H1 (cell line): ENCODE measurements around the gene CACNB4.
A peak's percentile ranks its signal among the peaks of the same experiment; 100 is the strongest.

Source experiments
- BRCA1 ChIP-seq: IDR thresholded peaks from 2 replicates; pipeline ENCODE4 v1.6.1; 2012; ENCODE audit warnings: low read depth, low read length, improper control_type of control experiment
- CEBPB ChIP-seq: IDR thresholded peaks from 2 replicates; pipeline ENCODE4 v1.6.1; 2012; ENCODE audit warnings: low read depth, low read length
- CTCF ChIP-seq, 3 experiments: IDR thresholded peaks; 1 replicate in 2 of 3; 2 replicates in 1 of 3; pipeline versions ENCODE4 v1.5.1 to v1.6.1; 2011; ENCODE audit warnings: low read length in 3 of 3, mild to moderate bottlenecking in 3 of 3, inconsistent platforms in 2 of 3, low read depth in 1 of 3, moderate library complexity in 1 of 3; ENCODE audit not compliant: insufficient read depth in 1 of 3; ENCODE audit errors: control extremely low read depth in 1 of 3
- EP300 ChIP-seq, 2 experiments: IDR thresholded peaks; 1 replicate in 1 of 2; 2 replicates in 1 of 2; pipeline ENCODE4 v1.6.1; 2011 to 2012; ENCODE audit warnings: low read depth in 2 of 2, low read length in 2 of 2, mild to moderate bottlenecking in 2 of 2, borderline replicate concordance in 1 of 2, inconsistent platforms in 1 of 2, moderate library complexity in 1 of 2
- EZH2 ChIP-seq: fragments of 200-600 bp; sonication (generic); IDR thresholded peaks from 2 replicates; pipeline ENCODE4 v1.7.1; 2012; ENCODE audit warnings: low read depth, mild to moderate bottlenecking, moderate library complexity, low read length, inconsistent platforms; ENCODE audit not compliant: severe bottlenecking
- GABPA ChIP-seq: IDR thresholded peaks from 2 replicates; pipeline ENCODE4 v1.6.1; 2011; ENCODE audit warnings: mild to moderate bottlenecking, low read length, moderate library complexity, borderline replicate concordance; ENCODE audit not compliant: insufficient read depth
- POU5F1 ChIP-seq: IDR thresholded peaks from 2 replicates; pipeline ENCODE4 v1.6.1; 2011; ENCODE audit warnings: low read depth, mild to moderate bottlenecking, low read length, moderate library complexity
- RFX5 ChIP-seq: IDR thresholded peaks from 2 replicates; pipeline ENCODE4 v1.6.1; 2011; ENCODE audit warnings: low read depth, low read length, improper control_type of control experiment, borderline replicate concordance
- SAP30 ChIP-seq: fragments of 300-600 bp; sonication (generic); IDR thresholded peaks from 2 replicates; pipeline ENCODE4 v1.7.1; 2012; ENCODE audit warnings: low read length, moderate library complexity, mild to moderate bottlenecking, inconsistent platforms; ENCODE audit not compliant: insufficient read depth, insufficient replicate concordance
- TAF1 ChIP-seq: IDR thresholded peaks from 2 replicates; pipeline ENCODE4 v1.6.1; 2011; ENCODE audit warnings: mild to moderate bottlenecking, low read depth, low read length
- TAF7 ChIP-seq: optimal IDR thresholded peaks from 2 replicates; pipeline ENCODE3; 2011; ENCODE audit warnings: low read depth, mild to moderate bottlenecking, inconsistent platforms, low read length, moderate library complexity, borderline replicate concordance
- TBP ChIP-seq: IDR thresholded peaks from 2 replicates; pipeline ENCODE4 v1.6.1; 2011; ENCODE audit warnings: low read depth, low read length, improper control_type of control experiment
- USF2 ChIP-seq: IDR thresholded peaks from 2 replicates; pipeline ENCODE4 v1.6.1; 2011; ENCODE audit warnings: low read length, improper control_type of control experiment

- no peak for TF ChIP-seq EP300 (IDR thresholded peaks at IDR 0.05; ENCODE audit: borderline replicate concordance in 1 of 2, low read depth in 2 of 2, low read length in 2 of 2)
- no peak for TF ChIP-seq TAF7
- TF ChIP-seq CTCF (IDR thresholded peaks at IDR 0.05; ENCODE audit: control extremely low read depth in 1 of 3, insufficient read depth in 1 of 3, low read depth in 1 of 3, low read length in 3 of 3) = peak in 2 of 3 experiments; percentile 10 to 13; a peak in 2 of 4 replicates
- TF ChIP-seq BRCA1 = no peak
- TF ChIP-seq SAP30 = no peak
- no peak for TF ChIP-seq TAF1
- TF ChIP-seq GABPA = no peak
- no peak for TF ChIP-seq TBP
- TF ChIP-seq POU5F1 = no peak
- no peak for TF ChIP-seq CEBPB
- TF ChIP-seq RFX5 = no peak
- TF ChIP-seq EZH2 = no peak
- TF ChIP-seq USF2 = no peak
Measured at GRCh38 chr2:151914989-151915628, 183.7 kb downstream of the CACNB4 start.
